Measurements from ENCODE around the gene GGA1. TPM values are rescaled to one million over a fixed set of nuclear protein-coding genes. Genes with fewer than 3 reads are reported as not detected.

GGA1 gene
- total and polyA plus RNA-seq, 10 of the 15 experiments (the other 5 are each of a cell fraction or from before 2014, with no cell fraction given): 1.4 to 79.4 (median 44.4) TPM

DNA sequence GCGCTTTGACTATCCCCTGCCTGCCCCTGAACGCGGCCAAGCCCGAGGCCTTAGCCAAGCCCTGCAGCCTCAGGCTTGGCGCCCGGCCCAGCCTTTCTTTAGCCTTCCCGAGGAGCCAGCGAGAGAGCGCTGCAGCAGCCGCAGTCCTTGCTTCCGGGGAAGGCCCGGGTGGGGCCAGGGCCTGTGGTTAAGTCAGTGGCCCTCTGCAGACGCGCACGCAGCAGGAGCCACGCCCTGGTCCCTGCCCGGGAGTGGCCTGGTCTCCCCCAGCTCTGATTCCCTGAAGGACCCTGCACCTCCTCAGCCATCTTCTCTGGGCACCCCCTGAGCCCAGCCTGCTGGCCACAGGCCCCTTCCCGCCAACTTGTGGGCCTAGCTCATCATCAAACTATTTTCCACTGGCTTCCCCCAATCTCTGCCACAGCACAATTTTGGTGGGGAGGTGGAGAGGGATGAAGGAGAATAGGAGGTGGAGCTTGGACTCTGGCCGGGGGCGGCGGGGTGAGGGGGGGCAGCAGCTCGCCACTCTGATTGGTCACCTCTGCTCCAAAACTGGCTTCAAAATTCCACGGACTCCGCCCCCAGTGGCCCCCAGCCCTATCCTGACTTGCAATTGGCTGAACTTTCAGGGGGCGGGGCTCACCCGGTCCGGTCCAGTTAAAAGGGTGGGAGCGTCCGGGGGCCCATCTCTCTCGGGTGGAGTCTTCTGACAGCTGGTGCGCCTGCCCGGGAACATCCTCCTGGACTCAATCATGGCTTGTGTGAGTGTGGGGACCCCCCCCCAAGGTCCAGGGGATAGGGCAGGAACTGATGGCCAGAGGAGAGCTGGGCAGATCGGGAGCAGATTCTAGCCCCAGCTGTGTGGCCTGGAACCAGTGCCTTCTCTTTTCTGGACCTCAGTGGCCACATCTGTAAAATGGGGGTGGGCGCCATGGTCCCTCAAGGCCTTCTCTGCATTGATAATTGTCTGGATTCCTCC lies 66.6 kb downstream of the GGA1 start, which contains the start of gene LGALS1 (continued):
- TF ChIP-seq ZSCAN29 (IDR thresholded peaks at IDR 0.05) (no peak), RBBP5 (conservative IDR thresholded peaks at IDR 0.05) (no peak), ZNF207 (IDR thresholded peaks at IDR 0.05; ENCODE audit: borderline replicate concordance) (no peak), POLR2A (IDR thresholded peaks at IDR 0.05; ENCODE audit: low read depth, low read length) (peak; percentile 69), IKZF2 (IDR thresholded peaks at IDR 0.05) (peak; percentile 78 to 80; a peak in 3 of 4 replicates), SRF (IDR thresholded peaks at IDR 0.05; ENCODE audit: low read depth in 2 of 2, low read length in 2 of 2) (0 out of 4 replicates have a peak, but pooled peaks of 1 of the 2 experiments have one; percentile 9), NR2C1 (IDR thresholded peaks at IDR 0.05) (no peak), KLF5 (IDR thresholded peaks at IDR 0.05; ENCODE audit: partially characterized antibody) (no peak), MEF2A (IDR thresholded peaks at IDR 0.05; ENCODE audit: insufficient read depth, low read depth, low read length) (no peak), MYC (IDR thresholded peaks at IDR 0.05; ENCODE audit: insufficient read depth, insufficient read length, insufficient replicate concordance, low read length, severe bottlenecking) (no peak), BCLAF1 (IDR thresholded peaks at IDR 0.05) (no peak), ZNF384 (IDR thresholded peaks at IDR 0.05; ENCODE audit: borderline replicate concordance, low read depth, low read length) (no peak), SMAD5 (IDR thresholded peaks at IDR 0.05; ENCODE audit: low read depth) (0 out of 2 replicates have a peak, but pooled peaks have one; percentile 16)
- TF ChIP-seq, protein P1, sequence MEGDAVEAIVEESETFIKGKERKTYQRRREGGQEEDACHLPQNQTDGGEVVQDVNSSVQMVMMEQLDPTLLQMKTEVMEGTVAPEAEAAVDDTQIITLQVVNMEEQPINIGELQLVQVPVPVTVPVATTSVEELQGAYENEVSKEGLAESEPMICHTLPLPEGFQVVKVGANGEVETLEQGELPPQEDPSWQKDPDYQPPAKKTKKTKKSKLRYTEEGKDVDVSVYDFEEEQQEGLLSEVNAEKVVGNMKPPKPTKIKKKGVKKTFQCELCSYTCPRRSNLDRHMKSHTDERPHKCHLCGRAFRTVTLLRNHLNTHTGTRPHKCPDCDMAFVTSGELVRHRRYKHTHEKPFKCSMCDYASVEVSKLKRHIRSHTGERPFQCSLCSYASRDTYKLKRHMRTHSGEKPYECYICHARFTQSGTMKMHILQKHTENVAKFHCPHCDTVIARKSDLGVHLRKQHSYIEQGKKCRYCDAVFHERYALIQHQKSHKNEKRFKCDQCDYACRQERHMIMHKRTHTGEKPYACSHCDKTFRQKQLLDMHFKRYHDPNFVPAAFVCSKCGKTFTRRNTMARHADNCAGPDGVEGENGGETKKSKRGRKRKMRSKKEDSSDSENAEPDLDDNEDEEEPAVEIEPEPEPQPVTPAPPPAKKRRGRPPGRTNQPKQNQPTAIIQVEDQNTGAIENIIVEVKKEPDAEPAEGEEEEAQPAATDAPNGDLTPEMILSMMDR (IDR thresholded peaks at IDR 0.05 in 2 of 3, conservative IDR thresholded peaks at IDR 0.05 in 1 of 3; ENCODE audit: control insufficient read depth in 2 of 3, extremely low read depth in 1 of 3, insufficient read depth in 1 of 3, low read depth in 3 of 3, low read length in 3 of 3): no peak
- TF ChIP-seq, protein P2, sequence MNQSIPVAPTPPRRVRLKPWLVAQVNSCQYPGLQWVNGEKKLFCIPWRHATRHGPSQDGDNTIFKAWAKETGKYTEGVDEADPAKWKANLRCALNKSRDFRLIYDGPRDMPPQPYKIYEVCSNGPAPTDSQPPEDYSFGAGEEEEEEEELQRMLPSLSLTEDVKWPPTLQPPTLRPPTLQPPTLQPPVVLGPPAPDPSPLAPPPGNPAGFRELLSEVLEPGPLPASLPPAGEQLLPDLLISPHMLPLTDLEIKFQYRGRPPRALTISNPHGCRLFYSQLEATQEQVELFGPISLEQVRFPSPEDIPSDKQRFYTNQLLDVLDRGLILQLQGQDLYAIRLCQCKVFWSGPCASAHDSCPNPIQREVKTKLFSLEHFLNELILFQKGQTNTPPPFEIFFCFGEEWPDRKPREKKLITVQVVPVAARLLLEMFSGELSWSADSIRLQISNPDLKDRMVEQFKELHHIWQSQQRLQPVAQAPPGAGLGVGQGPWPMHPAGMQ (IDR thresholded peaks at IDR 0.05; ENCODE audit: borderline replicate concordance): no peak
- TF ChIP-seq, protein P3, sequence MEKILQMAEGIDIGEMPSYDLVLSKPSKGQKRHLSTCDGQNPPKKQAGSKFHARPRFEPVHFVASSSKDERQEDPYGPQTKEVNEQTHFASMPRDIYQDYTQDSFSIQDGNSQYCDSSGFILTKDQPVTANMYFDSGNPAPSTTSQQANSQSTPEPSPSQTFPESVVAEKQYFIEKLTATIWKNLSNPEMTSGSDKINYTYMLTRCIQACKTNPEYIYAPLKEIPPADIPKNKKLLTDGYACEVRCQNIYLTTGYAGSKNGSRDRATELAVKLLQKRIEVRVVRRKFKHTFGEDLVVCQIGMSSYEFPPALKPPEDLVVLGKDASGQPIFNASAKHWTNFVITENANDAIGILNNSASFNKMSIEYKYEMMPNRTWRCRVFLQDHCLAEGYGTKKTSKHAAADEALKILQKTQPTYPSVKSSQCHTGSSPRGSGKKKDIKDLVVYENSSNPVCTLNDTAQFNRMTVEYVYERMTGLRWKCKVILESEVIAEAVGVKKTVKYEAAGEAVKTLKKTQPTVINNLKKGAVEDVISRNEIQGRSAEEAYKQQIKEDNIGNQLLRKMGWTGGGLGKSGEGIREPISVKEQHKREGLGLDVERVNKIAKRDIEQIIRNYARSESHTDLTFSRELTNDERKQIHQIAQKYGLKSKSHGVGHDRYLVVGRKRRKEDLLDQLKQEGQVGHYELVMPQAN (conservative IDR thresholded peaks at IDR 0.05): peak; percentile 77
- TF ChIP-seq, protein P4, sequence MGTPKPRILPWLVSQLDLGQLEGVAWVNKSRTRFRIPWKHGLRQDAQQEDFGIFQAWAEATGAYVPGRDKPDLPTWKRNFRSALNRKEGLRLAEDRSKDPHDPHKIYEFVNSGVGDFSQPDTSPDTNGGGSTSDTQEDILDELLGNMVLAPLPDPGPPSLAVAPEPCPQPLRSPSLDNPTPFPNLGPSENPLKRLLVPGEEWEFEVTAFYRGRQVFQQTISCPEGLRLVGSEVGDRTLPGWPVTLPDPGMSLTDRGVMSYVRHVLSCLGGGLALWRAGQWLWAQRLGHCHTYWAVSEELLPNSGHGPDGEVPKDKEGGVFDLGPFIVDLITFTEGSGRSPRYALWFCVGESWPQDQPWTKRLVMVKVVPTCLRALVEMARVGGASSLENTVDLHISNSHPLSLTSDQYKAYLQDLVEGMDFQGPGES (IDR thresholded peaks at IDR 0.05): no peak

Measured in GM12878 (cell line).